ENCODE results near the gene GPR137.

DNA sequence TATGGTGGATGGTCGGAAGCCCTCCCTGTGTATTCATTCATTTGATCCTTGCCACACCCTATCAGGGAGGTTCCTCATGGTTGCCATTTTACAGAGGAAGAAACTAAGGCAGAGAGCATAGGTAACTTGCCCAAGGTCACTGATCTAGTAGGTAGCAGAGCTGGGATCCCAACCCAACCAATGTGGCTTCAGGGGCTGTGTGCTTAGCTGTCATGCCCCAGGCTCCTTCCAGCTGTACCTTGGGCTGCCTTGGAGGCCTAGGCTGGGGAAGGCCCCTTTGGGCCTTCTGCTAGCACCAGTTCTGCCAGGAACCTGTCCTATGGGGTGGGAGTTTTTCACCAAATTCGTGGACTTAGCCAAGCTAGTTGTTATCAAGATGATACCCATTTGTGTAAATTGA is 9.8 kb upstream of the GPR137 start:
- TF ChIP-seq, protein P1, sequence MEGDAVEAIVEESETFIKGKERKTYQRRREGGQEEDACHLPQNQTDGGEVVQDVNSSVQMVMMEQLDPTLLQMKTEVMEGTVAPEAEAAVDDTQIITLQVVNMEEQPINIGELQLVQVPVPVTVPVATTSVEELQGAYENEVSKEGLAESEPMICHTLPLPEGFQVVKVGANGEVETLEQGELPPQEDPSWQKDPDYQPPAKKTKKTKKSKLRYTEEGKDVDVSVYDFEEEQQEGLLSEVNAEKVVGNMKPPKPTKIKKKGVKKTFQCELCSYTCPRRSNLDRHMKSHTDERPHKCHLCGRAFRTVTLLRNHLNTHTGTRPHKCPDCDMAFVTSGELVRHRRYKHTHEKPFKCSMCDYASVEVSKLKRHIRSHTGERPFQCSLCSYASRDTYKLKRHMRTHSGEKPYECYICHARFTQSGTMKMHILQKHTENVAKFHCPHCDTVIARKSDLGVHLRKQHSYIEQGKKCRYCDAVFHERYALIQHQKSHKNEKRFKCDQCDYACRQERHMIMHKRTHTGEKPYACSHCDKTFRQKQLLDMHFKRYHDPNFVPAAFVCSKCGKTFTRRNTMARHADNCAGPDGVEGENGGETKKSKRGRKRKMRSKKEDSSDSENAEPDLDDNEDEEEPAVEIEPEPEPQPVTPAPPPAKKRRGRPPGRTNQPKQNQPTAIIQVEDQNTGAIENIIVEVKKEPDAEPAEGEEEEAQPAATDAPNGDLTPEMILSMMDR (IDR thresholded peaks at IDR 0.05) = no peak
- no peak for TF ChIP-seq EP300 (IDR thresholded peaks at IDR 0.05)
- TF ChIP-seq POLR2A (IDR thresholded peaks at IDR 0.05) = no peak
